ENCODE data around the gene ABHD12.
"Not testable (repeated sequence)": the region's sequence is repeated elsewhere in the genome, so short reads cannot be mapped to it uniquely, and the experiment has no call there.

ABHD12 gene

DNA sequence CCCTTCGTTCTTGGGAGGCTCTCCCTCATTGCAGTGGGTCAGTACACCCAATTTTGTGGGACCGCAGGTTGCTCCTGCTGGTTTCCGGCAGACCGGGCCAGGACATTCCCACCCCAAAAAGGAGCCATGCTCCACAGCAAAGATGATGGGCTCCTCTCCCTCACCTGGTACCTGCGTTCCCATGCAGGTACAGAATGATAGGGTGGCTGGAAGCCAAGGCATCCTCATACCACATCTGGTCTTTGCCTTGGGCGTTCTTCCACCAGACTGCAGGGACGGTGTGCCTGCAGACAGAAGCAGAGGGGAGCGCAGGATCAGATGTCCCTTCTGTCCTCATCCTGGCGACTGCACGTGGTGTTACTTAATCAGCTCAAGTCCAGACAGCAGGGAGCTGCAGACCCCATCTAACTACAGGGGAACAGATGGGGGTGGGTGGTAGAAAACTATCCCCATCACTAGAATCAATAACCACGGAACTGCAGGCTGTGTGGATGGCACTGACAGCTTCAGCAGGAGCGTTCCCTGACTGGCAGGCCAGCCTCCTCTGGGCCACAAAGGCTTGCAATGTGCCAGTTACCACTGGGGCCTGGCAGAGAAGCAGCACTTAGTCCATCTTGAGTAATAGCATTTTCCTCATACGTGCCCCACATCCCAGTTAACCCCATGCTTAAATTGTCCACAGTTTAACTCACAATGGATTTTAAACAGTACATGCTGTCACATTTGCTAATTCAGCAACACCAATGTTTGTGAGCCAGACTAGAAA is 70.4 kb downstream of the ABHD12 start:
- no peak for FAIRE-seq

DNA sequence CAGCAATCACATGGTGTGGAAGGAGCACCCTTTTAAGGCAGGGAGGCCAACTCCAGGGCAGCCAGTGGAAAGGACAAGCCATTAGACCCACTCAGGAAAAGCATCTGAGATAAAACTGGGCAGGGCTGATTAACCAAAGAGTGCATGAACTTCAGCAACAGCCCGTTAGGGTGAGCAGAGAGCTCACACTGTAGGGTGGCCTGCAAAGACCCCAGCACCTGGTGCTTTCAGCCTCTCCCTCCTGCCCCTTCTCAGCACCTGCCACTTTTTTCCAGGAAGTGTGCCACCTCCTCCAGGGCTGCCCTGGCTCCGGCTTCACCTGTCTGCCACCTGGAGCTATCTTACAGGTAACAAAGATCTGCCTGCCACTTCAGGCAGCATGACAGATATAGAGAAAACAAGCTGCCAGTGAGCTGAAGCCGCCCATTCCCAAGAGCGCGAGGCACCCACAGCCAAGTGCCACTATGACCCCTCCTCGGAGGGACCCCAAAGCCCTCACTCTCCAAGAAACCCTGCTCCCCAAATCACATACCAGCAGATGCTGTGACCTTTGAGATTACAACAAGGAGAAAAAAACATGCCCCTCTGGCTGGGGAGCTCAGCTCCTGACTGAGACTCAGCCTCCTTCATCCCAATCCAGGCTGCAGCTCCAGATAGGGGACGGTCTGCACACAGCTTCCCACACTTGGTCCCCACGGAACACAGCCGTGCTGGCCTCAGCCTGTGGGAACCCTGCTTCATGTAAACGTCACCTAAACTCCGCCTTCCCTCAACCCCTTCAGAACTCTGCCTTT is 71.2 kb downstream of the ABHD12 start:
- no peak for FAIRE-seq

GRCh38 chr20:25318471-25319240 is 72.0 kb downstream of the ABHD12 start:
- no peak for FAIRE-seq

- FAIRE-seq, result no peak
These were observed 73.1 kb downstream of the ABHD12 start for GRCh38 chr20:25317351-25318075.

GRCh38 chr20:25316506-25317190 is 74.0 kb downstream of the ABHD12 start:
- FAIRE-seq, result no peak

- FAIRE-seq, result no peak
These were observed 75.0 kb downstream of the ABHD12 start for GRCh38 chr20:25315418-25316210.

DNA sequence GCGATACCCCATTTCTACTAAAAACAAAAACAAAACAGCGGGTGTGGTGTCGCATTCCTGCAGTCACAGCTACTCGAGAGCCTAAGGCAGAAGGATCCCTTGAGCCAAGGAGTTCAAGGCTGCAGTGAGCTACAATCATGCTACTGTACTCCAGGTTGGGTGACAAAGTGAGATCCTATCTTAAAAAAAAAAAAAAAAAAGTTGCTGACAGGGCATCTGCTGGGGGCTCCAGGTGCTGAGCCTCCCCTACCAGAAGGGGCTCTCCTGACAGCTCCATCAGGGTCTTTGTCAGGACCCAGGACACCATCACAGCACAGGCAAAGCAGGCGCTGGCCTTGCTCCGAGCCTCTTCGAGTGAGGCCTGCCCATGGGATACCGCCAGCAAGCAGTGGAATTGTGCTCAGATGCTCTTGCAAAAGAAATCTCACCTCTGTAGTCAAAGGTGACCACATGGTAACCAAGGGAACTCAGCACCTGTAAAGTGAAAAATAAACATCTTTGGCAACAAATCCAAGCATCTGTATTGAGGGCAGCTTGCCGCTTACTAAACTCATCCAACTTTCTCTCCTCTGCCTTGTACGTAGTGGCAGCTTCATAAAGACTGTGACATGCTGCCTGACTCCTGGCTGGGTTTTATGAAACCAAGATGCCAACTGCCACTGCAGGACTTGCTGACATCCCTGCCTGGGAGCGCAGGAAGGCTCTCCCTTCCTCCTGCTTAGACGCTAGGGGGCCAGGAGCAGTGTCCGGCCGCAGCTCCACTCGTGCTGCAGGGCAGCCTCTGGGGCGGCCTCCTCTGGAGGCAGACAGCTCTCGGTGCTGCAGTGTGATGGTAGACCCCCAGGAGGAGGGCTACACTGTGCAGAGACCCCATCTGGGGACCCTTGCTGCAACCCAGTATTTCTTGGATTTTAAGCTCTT is 75.9 kb downstream of the ABHD12 start:
- FAIRE-seq, result no peak

DNA sequence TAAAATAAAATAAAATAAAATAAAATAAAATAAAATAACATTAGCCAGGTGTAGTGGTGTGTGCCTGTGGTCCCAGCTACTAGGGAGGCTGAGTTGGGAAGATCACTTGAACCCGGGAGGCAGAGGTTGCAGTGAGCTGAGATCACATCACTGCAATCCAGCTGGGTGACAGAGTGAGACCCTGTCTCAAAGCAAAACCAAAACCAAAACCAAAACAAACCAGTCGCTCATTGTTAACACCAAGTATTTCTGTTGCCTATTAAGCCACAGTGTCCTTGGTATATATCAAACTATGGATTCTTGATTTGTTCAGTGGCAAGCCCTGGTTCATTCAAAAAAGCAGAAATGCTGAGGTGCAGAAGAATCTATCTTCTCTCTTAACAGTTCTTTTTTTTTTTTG is 77.0 kb downstream of the ABHD12 start:
- FAIRE-seq, result no peak

GRCh38 chr20:25312716-25313115 is 77.9 kb downstream of the ABHD12 start:
- FAIRE-seq, result not testable (repeated sequence)

- no peak for FAIRE-seq
These were observed 79.5 kb downstream of the ABHD12 start for GRCh38 chr20:25310921-25311728.

- no peak for FAIRE-seq
These were observed 80.2 kb downstream of the ABHD12 start for GRCh38 chr20:25310268-25310920.

- FAIRE-seq, result no peak
These were observed 81.0 kb downstream of the ABHD12 start for GRCh38 chr20:25309395-25310267.

DNA sequence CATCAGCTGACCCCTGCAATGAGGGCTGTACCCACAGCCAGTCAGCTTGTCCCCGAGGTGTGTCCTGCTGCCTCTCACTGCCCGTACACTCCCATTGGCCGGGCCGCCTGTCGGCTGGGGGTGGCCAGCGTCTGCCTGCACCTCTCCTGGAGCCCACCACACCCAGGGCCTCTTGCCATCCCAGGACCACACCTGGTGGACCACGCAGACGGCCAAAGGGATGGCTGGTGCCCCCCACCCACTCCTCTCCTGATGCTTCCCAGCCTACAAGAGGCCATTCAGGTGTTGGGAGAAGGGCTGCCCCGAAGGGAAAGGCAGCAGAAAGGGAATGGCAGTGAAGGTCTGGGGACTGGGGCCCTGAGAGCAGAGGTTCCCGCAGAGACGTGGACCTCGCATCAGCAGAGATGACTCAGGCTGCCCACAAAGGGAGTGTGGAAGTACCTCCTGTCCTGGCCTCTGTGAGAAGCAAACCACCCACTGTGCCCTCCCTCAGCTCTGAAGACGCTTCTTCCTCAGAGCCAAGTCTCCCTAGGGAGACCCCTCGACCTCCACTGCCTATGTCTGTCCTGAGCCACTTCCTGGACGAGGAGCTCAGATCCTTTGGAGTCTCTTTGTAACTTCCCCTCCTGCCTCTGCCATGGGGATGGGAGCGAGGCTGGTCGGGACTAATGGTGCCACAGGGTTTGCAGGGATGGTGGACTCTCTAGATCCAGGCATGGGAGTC is 81.8 kb downstream of the ABHD12 start:
- no peak for FAIRE-seq

DNA sequence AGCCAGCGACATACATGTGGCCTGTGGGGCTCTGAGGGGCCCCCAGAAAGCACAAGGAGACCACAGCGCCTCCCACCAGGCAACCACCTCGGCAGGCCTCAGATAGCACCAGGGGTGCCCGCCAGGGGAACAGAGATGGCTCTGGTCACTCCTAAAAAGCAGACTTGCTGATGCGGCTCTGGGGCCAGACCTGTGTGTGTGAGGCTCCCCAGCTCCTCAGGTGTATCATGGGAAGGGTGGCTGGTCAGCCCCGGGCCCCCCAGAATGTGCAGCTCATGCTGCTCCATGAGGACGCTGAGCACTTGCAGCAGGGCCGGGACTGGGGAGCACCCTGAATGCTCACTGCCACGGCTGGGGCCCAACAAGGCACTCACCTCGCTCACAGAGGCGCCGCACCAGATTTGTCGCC is 82.5 kb downstream of the ABHD12 start:
- no peak for FAIRE-seq

DNA sequence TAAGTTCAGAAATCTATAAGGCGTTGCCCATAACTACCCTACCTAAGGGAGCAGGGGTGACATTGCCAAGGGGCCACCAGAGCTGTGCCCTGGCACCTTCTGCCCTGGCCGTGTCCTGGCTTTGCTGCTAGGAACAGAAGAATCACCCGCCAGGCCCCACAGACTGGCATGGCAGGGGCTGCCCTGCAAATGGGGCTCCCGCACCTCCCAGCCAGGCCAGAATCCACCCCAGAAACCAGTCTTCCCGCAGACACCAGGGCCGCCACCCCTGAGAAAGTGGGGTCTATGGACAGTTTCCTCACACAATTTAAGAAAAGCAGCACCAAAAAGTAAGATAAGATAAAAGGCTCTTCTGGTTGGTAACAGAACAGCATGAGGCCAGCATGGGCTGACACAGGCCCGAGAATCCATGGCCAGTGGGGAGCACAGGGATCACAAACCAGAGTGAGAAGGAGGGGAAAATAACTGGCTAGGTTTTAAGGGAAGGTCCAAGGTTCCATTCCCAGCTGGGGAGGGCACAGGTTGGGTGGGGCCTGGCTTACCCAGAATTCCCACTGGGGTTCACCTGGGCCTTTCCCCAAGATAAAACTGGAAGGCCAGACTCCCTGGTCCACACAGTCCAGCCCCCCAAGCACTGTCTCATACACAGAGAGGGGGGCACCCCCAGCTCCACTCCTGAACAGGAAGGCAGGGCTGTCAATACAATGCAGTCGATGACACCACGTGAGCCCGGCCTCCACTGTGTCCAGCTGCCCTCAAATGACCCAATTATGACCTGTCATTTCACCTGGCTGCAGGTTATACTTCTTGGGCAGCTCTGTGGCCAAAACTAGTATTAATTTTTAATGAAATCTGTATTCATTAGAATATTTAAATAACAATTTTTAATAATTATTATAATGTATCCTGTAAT is 83.4 kb downstream of the ABHD12 start:
- FAIRE-seq, result no peak

GRCh38 chr20:25304025-25304549 is 86.5 kb downstream of the ABHD12 start:
- no peak for FAIRE-seq
